ENCODE data around the gene COL11A1.

DNA sequence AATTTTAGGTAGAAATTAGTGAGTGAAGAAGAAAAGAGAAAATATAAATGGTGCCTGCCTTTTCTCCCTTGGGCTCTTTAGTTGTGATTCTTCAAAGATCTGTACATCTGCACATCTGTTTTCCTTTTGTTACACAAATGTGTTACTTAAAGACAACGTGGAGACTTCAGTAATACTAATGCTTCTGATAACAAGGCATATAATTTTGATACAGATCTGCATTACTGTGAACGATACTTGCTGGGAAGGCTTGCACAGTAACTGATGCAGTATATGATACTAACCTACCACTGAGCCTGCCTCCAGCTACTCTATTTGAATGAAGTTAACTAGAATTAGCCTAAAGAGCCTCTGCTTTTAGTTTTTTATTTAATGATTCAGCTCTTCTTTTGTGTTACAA lies 244.6 kb downstream of the COL11A1 start:
- TF ChIP-seq, protein P1, sequence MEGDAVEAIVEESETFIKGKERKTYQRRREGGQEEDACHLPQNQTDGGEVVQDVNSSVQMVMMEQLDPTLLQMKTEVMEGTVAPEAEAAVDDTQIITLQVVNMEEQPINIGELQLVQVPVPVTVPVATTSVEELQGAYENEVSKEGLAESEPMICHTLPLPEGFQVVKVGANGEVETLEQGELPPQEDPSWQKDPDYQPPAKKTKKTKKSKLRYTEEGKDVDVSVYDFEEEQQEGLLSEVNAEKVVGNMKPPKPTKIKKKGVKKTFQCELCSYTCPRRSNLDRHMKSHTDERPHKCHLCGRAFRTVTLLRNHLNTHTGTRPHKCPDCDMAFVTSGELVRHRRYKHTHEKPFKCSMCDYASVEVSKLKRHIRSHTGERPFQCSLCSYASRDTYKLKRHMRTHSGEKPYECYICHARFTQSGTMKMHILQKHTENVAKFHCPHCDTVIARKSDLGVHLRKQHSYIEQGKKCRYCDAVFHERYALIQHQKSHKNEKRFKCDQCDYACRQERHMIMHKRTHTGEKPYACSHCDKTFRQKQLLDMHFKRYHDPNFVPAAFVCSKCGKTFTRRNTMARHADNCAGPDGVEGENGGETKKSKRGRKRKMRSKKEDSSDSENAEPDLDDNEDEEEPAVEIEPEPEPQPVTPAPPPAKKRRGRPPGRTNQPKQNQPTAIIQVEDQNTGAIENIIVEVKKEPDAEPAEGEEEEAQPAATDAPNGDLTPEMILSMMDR (IDR thresholded peaks at IDR 0.05; ENCODE audit: insufficient read depth, low read depth, low read length), result no peak
- TF ChIP-seq EZH2 (IDR thresholded peaks at IDR 0.05; ENCODE audit: insufficient read depth, low read length), result no peak

All from astrocyte (in vitro differentiated cells and primary cell).